Mesenchymal stem cell (in vitro differentiated cells and primary cell): Measurements from ENCODE around the gene HDAC4.

ENCODE experiments used
- DNase-seq: peaks from one replicate; pipeline ENCODE4 v3.0.0-alpha.2; 2013
- H2AFZ ChIP-seq: one replicate; pipeline ENCODE4 v1.6.1; 2013; ENCODE audit warnings: low read depth, mild to moderate bottlenecking, control low read depth, inconsistent platforms, low read length, moderate library complexity
- H2AK5ac ChIP-seq: 2 replicates; pipeline ENCODE4 v1.6.1; 2013; ENCODE audit warnings: low read length, moderate library complexity, mild to moderate bottlenecking, inconsistent platforms; ENCODE audit not compliant: severe bottlenecking
- H2BK120ac ChIP-seq: one replicate; pipeline ENCODE4 v1.6.1; 2013; ENCODE audit warnings: low read depth, mild to moderate bottlenecking, inconsistent platforms, low read length, moderate library complexity
- H2BK12ac ChIP-seq, 2 experiments: one replicate each; pipeline ENCODE4 v1.6.1; 2013; ENCODE audit warnings: inconsistent platforms in 2 of 2, low read length in 2 of 2, mild to moderate bottlenecking in 2 of 2, moderate library complexity in 2 of 2, control low read depth in 1 of 2
- H2BK15ac ChIP-seq: one replicate; pipeline ENCODE4 v1.6.1; 2013; ENCODE audit warnings: mild to moderate bottlenecking, low read depth, inconsistent platforms; ENCODE audit not compliant: poor library complexity, severe bottlenecking
- H2BK5ac ChIP-seq: 2 replicates; pipeline ENCODE4 v1.6.1; 2013; ENCODE audit warnings: low read depth, mild to moderate bottlenecking, low read length, control low read depth, inconsistent platforms; ENCODE audit not compliant: poor library complexity, severe bottlenecking
- H3K14ac ChIP-seq, 2 experiments: one replicate each; pipeline ENCODE4 v1.6.1; 2013; ENCODE audit warnings: inconsistent platforms in 2 of 2, low read length in 2 of 2, control low read depth in 1 of 2, mild to moderate bottlenecking in 1 of 2, moderate library complexity in 1 of 2
- H3K18ac ChIP-seq, 2 experiments: one replicate each; pipeline ENCODE4 v1.6.1; 2013; ENCODE audit warnings: inconsistent platforms in 2 of 2, low read length in 2 of 2, control low read depth in 1 of 2, low read depth in 1 of 2, mild to moderate bottlenecking in 1 of 2
- H3K23ac ChIP-seq, 2 experiments: one replicate each; pipeline ENCODE4 v1.6.1; 2013; ENCODE audit warnings: inconsistent platforms in 2 of 2, low read length in 2 of 2, mild to moderate bottlenecking in 2 of 2, moderate library complexity in 2 of 2, control low read depth in 1 of 2
- H3K27ac ChIP-seq: 2 replicates; pipeline ENCODE4 v1.5.1; 2013; ENCODE audit warnings: mild to moderate bottlenecking, moderate library complexity, low read length, control low read depth, inconsistent platforms; ENCODE audit not compliant: poor library complexity, severe bottlenecking
- H3K27me3 ChIP-seq, 2 experiments: 2 replicates each; pipeline versions ENCODE4 v1.6.1 to v1.7.0; 2013; ENCODE audit warnings: low read length in 2 of 2, mild to moderate bottlenecking in 2 of 2, moderate library complexity in 2 of 2, control low read depth in 1 of 2, inconsistent platforms in 1 of 2; ENCODE audit not compliant: control insufficient read depth in 1 of 2, insufficient read depth in 1 of 2
- H3K36me3 ChIP-seq, 2 experiments: 2 replicates each; pipeline versions ENCODE4 v1.6.1 to v1.7.0; 2013; ENCODE audit warnings: low read length in 2 of 2, control low read depth in 1 of 2, inconsistent platforms in 1 of 2, low read depth in 1 of 2, mild to moderate bottlenecking in 1 of 2; ENCODE audit not compliant: insufficient read depth in 2 of 2, control insufficient read depth in 1 of 2
- H3K4ac ChIP-seq, 2 experiments: one replicate each; pipeline ENCODE4 v1.6.1; 2013; ENCODE audit warnings: inconsistent platforms in 2 of 2, low read length in 2 of 2, mild to moderate bottlenecking in 2 of 2, moderate library complexity in 2 of 2, control low read depth in 1 of 2, low read depth in 1 of 2
- H3K4me1 ChIP-seq: 2 replicates; pipeline ENCODE4 v1.6.1; 2013; ENCODE audit warnings: low read depth, low read length, control low read depth; ENCODE audit not compliant: control insufficient read depth, insufficient read depth
- H3K4me2 ChIP-seq: 2 replicates; pipeline ENCODE4 v1.6.1; 2013; ENCODE audit warnings: low read length, mild to moderate bottlenecking, inconsistent platforms; ENCODE audit not compliant: poor library complexity, severe bottlenecking
- H3K4me3 ChIP-seq, 2 experiments: 2 replicates each; pipeline versions ENCODE4 v1.5.1 to v1.7.0; 2013; ENCODE audit warnings: low read length in 2 of 2, mild to moderate bottlenecking in 2 of 2, control low read depth in 1 of 2, low read depth in 1 of 2; ENCODE audit not compliant: insufficient read depth in 1 of 2
- H3K79me1 ChIP-seq: replicated peaks from 2 replicates; pipeline ENCODE4 v1.6.1; 2013; ENCODE audit warnings: mild to moderate bottlenecking, control low read depth, low read length, inconsistent platforms; ENCODE audit not compliant: poor library complexity, severe bottlenecking
- H3K9ac ChIP-seq: 2 replicates; pipeline ENCODE4 v1.7.0; 2013; ENCODE audit warnings: mild to moderate bottlenecking, low read length, moderate library complexity
- H3K9me3 ChIP-seq: 2 replicates; pipeline ENCODE4 v1.7.0; 2013; ENCODE audit warnings: mild to moderate bottlenecking, low read length; ENCODE audit not compliant: control insufficient read depth
- H4K8ac ChIP-seq: one replicate; pipeline ENCODE4 v1.6.1; 2013; ENCODE audit warnings: inconsistent platforms, mild to moderate bottlenecking, low read length, moderate library complexity
- H4K91ac ChIP-seq: one replicate; pipeline ENCODE4 v1.6.1; 2013; ENCODE audit warnings: mild to moderate bottlenecking, low read length, inconsistent platforms
- WGBS: methylation state at CpG from one replicate; pipeline ENCODE4 v1.1.7; 2013; ENCODE audit warnings: mixed read lengths; 5-methylcytosine and 5-hydroxymethylcytosine counted together

The HDAC4 gene

DNA sequence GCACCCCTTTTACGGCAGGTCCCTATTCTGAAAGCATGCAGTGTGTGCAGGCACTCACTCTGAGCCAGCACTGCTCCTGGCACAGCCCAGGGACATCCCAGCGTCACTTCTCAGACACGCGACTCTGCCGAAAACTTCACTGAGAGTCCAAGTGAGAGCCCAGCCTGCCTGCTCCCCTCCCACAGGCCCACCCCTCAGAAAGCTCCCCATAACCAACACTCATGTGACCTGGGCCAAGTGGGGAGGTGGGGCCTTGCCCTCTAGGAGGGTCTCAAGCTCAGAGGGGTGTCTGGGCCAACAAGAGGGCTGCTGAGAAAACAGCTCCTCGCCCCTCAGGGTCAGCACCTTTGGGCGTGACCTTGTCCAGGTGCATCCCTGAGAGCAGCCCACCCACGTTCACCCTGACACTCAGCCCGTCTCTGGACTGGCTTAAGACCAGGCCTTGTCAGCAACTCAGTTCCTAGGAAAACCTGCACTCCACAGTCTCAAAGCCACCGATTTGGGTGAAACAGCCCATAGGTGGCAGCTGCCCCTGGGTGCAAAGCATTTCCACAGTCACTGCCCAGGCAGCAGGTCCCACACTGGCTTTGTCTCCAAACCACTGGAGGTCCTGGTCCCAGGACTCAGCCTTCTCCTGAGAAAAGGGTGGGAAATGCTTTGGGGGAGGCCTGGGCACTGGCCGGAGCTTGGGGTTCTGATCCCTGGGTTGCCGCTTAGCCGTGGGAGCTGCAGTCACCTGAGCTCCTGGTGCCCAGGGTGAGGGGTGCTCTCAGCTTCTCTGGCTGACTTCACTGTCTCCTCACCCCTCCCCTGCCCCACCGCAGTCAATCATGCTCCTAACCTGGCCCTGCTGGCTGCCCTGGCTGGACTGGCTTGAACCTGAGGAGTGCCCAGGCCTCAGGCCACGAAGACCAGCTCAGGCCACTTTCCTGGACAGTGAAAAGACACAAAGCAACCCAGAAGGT, 209.6 kb downstream of the HDAC4 start:
- Histone ChIP-seq H2BK15ac (no peak overlapping the region), H3K4me1 (peaks cover 10% of the 10 kb centered on the region), H2BK5ac (no peak overlapping the region), H4K91ac (no peak overlapping the region), H3K4me2 (no peak overlapping the region), H4K8ac (no peak overlapping the region), H3K79me1 (peaks cover 46% of the 10 kb centered on the region), H3K18ac (no peak overlapping the region), H3K9ac (no peak overlapping the region), H3K27ac (no peak overlapping the region), H3K4me3 (no peak overlapping the region), H3K14ac (no peak overlapping the region), H3K36me3 (peaks cover 26 to 38% of the 10 kb centered on the region in 2 experiments), H2BK12ac (no peak overlapping the region), H3K23ac (no peak overlapping the region), H2AK5ac (no peak overlapping the region), H3K27me3 (no peaks in the 10 kb centered on the region), H3K4ac (no peak overlapping the region), H2BK120ac (no peak overlapping the region), H2AFZ (no peak overlapping the region), H3K9me3 (peaks cover 9% of the 10 kb centered on the region)
- no peak for DNase-seq
- 95% methylated on average over 15 of the region's 15 CpGs for WGBS

GRCh38 chr2:239190361-239190760, 210.5 kb downstream of the HDAC4 start:
- Histone ChIP-seq H4K8ac (no peak overlapping the region), H3K4ac (no peak overlapping the region), H3K14ac (no peak overlapping the region), H2AK5ac (no peak overlapping the region), H4K91ac (no peak overlapping the region), H3K23ac (no peak overlapping the region), H2AFZ (no peak overlapping the region), H3K79me1 (peaks cover 48% of the 10 kb centered on the region), H3K36me3 (peaks cover 29 to 43% of the 10 kb centered on the region in 2 experiments), H2BK15ac (no peak overlapping the region), H3K18ac (no peak overlapping the region), H3K4me1 (peaks cover 10% of the 10 kb centered on the region), H3K9ac (no peak overlapping the region), H3K4me2 (no peak overlapping the region), H3K27ac (no peak overlapping the region), H3K27me3 (no peaks in the 10 kb centered on the region), H2BK5ac (no peak overlapping the region), H3K9me3 (peaks cover 9% of the 10 kb centered on the region), H2BK12ac (no peak overlapping the region), H2BK120ac (no peak overlapping the region), H3K4me3 (no peak overlapping the region)
- no peak for DNase-seq
- WGBS, result 94% methylated on average over 15 of the region's 22 CpGs

DNA sequence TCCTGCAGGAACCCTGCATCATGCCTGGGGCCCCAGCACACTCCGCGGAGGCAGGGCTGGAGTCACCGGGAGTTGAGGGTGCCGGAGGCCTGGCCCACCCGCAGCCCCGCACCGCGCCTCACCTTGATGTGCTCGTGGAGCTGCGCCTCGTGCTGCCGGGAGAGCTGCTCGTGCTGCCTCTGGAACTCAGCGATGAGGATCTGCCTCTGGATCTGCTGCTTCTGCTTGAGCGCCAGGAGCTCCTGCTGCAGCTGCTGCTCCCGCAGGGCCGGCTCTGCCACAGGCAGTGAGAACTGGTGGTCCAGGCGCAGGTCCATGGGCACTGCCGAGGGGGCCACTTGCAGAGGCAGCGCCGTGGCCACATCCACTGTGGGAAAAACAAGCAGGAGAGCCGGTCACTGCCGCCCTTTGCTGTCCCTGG, 211.1 kb downstream of the HDAC4 start:
- H3K4me1 ChIP-seq, result peaks cover 8% of the 10 kb centered on the region

DNA sequence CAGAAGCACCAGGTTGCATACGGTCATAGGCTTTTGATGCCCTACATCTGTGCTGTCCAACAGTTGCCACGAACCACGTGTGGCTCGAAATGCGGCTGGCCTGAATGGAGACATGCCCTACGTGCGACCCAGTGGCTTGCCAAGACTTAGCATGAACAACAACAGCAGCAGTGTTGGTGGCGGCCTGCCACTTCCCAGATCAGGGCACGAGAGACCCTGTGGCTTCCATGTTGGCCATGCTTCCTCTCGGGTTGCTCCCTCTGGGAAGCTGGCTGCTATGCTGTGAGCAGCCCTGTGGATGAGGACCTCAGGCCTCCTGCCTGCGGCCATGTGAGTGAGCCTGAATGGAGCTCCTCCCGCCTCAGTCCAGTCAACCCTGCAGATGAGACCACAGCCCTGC, 212.3 kb downstream of the HDAC4 start:
- Histone ChIP-seq H3K18ac (no peak overlapping the region), H3K23ac (no peak overlapping the region), H2BK12ac (no peak overlapping the region), H3K27me3 (no peaks in the 10 kb centered on the region), H3K4me1 (peaks cover 5% of the 10 kb centered on the region), H3K4ac (no peak overlapping the region), H3K36me3 (peaks cover 32 to 43% of the 10 kb centered on the region in 2 experiments), H2AK5ac (no peak overlapping the region), H4K91ac (no peak overlapping the region), H3K9me3 (peaks cover 9% of the 10 kb centered on the region), H3K9ac (no peak overlapping the region), H3K4me3 (no peak overlapping the region), H4K8ac (no peak overlapping the region), H3K27ac (no peak overlapping the region), H2BK15ac (no peak overlapping the region), H3K14ac (no peak overlapping the region), H3K79me1 (peaks cover 35% of the 10 kb centered on the region), H2BK5ac (no peak overlapping the region), H3K4me2 (no peak overlapping the region), H2BK120ac (no peak overlapping the region), H2AFZ (no peak overlapping the region)
- WGBS, result 97% methylated on average over 12 of the region's 12 CpGs
- no peak for DNase-seq

More for the DNA sequence above, 211.1 kb downstream of the HDAC4 start:
- Histone ChIP-seq H3K14ac (no peak overlapping the region), H3K79me1 (peaks cover 42% of the 10 kb centered on the region), H3K4me3 (no peak overlapping the region), H3K27me3 (no peaks in the 10 kb centered on the region), H3K4me2 (no peak overlapping the region), H3K4ac (no peak overlapping the region), H2BK5ac (no peak overlapping the region), H3K27ac (no peak overlapping the region), H2BK12ac (no peak overlapping the region), H3K23ac (no peak overlapping the region), H3K18ac (no peak overlapping the region), H2BK15ac (no peak overlapping the region), H3K36me3 (peaks cover 32 to 44% of the 10 kb centered on the region in 2 experiments), H2BK120ac (no peak overlapping the region), H3K9me3 (peaks cover 9% of the 10 kb centered on the region), H2AFZ (no peak overlapping the region), H3K9ac (no peak overlapping the region), H4K91ac (no peak overlapping the region), H2AK5ac (no peak overlapping the region), H4K8ac (no peak overlapping the region)
- 97% methylated on average over 23 of the region's 23 CpGs for WGBS
- DNase-seq, result no peak
